ENCODE measurements around the gene FHOD3. TPM values are rescaled to one million over a fixed set of nuclear protein-coding genes. Genes with fewer than 3 reads are reported as not detected.

The FHOD3 gene
- total and polyA plus RNA-seq, 2 of the 8 experiments (the other 6 are each of a cell fraction or from before 2014, with no cell fraction given): 9.7 to 10.5 TPM

DNA sequence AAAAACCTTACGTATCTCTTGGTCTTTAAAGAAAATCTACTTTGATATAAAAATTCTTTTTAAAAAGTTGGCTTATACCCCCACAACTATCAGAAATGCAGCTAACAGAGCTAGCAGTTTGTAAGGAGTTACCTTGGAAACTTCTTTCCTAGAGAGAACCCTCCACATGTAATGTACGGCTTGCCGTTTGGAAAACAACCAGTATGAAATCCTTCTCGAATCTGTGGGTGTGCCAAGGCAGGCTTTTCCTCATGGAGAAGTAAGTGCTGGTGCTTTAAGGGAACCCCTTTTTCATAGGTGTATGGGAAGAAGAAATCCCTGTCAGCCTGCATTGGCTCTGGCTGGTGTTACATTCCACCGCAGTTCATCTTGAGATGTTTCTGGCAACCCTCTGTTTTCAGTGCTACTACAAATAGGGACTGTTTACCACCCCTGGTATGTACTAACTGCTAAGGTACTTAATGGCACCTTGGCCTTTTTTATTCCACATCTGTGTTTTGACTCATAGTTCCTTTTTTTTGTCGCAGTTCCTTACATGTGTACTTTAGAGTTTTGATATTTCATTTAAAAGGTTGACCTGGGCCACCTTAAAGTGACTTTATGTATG is 248.4 kb downstream of the FHOD3 start:
- CTCF ChIA-PET (ENCODE audit: partially characterized antibody): no interaction called here
- no peak overlapping the region for H2AFZ ChIP-seq (ENCODE audit: low read length)
- no peak overlapping the region for H4K5ac ChIP-seq (ENCODE audit: insufficient read length, low read depth, low read length)
- POLR2A ChIA-PET (ENCODE audit: partially characterized antibody): no interaction called here
- no peaks in the 10 kb centered on the region for H3K79me1 ChIP-seq (ENCODE audit: low read depth, low read length)
- H3K14ac ChIP-seq (ENCODE audit: insufficient read length): no peak overlapping the region
- no peak overlapping the region for H3K9ac ChIP-seq (replicated peaks in 1 of 4; ENCODE audit: extremely low read depth in 1 of 4, low read depth in 3 of 4, low read length in 3 of 4)
- H3K9me3 ChIP-seq (ENCODE audit: insufficient read depth in 2 of 2, low read depth in 1 of 2, low read length in 1 of 2): no peaks in the 10 kb centered on the region
- H3K27ac ChIP-seq (ENCODE audit: low read depth, low read length): no peak overlapping the region
- no peak for DNase-seq (ENCODE audit: low read depth in 1 of 2, low spot score in 2 of 2)
- no peaks in the 10 kb centered on the region for H3K23me2 ChIP-seq (ENCODE audit: low read depth, low read length)
- H2BK5ac ChIP-seq (ENCODE audit: low read depth, low read length): no peak overlapping the region
- WGBS, 2 experiments (ENCODE audit: extremely low coverage in 1 of 2, insufficient coverage in 1 of 2, insufficient read length in 1 of 2, insufficient replicate concordance in 2 of 2, low coverage in 1 of 2, low lambda C conversion rate in 2 of 2, missing lambda C conversion rate in 1 of 2): 96% methylated on average over 6 of the region's 6 CpGs; no CpG with 5 or more reads in 1 of the 2 experiments
- no peaks in the 10 kb centered on the region for H3K27me3 ChIP-seq (replicated peaks in 1 of 4; ENCODE audit: control insufficient read depth in 3 of 4, extremely low read depth in 1 of 4, insufficient read depth in 3 of 4, low read length in 3 of 4)
- no peaks in the 10 kb centered on the region for H3K79me2 ChIP-seq (ENCODE audit: control insufficient read depth in 1 of 2, insufficient read depth in 2 of 2, low read length in 2 of 2)
- H2AK5ac ChIP-seq (ENCODE audit: low read depth, low read length): no peak overlapping the region
- no peak overlapping the region for H3K4me3 ChIP-seq (ENCODE audit: extremely low read depth in 1 of 4, insufficient read depth in 2 of 4, low read depth in 3 of 4, low read length in 4 of 4)
- H3K36me3 ChIP-seq (ENCODE audit: control insufficient read depth in 2 of 4, insufficient read depth in 4 of 4, low read length in 3 of 4): no peaks in the 10 kb centered on the region
- no peak overlapping the region for H3K4ac ChIP-seq (replicated peaks; ENCODE audit: insufficient read length, low read depth, low read length)
- H3K56ac ChIP-seq (replicated peaks; ENCODE audit: insufficient read length, low read depth, low read length): no peak overlapping the region
- no peak overlapping the region for H2BK20ac ChIP-seq (ENCODE audit: low read length)
- H4K20me1 ChIP-seq (replicated peaks in 1 of 2; ENCODE audit: control insufficient read depth in 1 of 2, insufficient read depth in 2 of 2, low read length in 2 of 2): no peaks in the 10 kb centered on the region
- no peak overlapping the region for H3K4me2 ChIP-seq (ENCODE audit: insufficient read depth in 1 of 2, low read depth in 2 of 2, low read length in 2 of 2)
- FAIRE-seq: no peak
- no peak overlapping the region for H4K91ac ChIP-seq (replicated peaks; ENCODE audit: insufficient read length, low read length)
- 0 out of 7 replicates have a peak, but pooled peaks cover 0 to 1% (median 0%) of the 10 kb centered on the region in 4 experiments for H3K4me1 ChIP-seq (replicated peaks in 1 of 4; ENCODE audit: control insufficient read depth in 3 of 4, insufficient read depth in 4 of 4, low read length in 3 of 4)
- H4K8ac ChIP-seq (ENCODE audit: extremely low read depth, insufficient read depth, low read length): no peak overlapping the region
- H2BK15ac ChIP-seq (ENCODE audit: low read length): no peak overlapping the region
- no peak overlapping the region for H2BK12ac ChIP-seq (ENCODE audit: low read depth, low read length)
- no peak overlapping the region for H3K23ac ChIP-seq (ENCODE audit: insufficient read length)
- no peak overlapping the region for H2BK120ac ChIP-seq (replicated peaks; ENCODE audit: low read depth, low read length)
- no peak overlapping the region for H3K18ac ChIP-seq (ENCODE audit: extremely low read depth, low read length)
- TF ChIP-seq CBX8 (IDR thresholded peaks at IDR 0.05; ENCODE audit: borderline replicate concordance, low read depth, low read length): no peak
- no peak for TF ChIP-seq SUZ12 (IDR thresholded peaks at IDR 0.05; ENCODE audit: low read length)
- no peak for TF ChIP-seq TCF12 (IDR thresholded peaks at IDR 0.05; ENCODE audit: low read depth, low read length)
- no peak for TF ChIP-seq BRCA1 (IDR thresholded peaks at IDR 0.05; ENCODE audit: low read depth, low read length)
- no peak for TF ChIP-seq SRF (IDR thresholded peaks at IDR 0.05; ENCODE audit: low read depth, low read length)
- TF ChIP-seq, protein P1, sequence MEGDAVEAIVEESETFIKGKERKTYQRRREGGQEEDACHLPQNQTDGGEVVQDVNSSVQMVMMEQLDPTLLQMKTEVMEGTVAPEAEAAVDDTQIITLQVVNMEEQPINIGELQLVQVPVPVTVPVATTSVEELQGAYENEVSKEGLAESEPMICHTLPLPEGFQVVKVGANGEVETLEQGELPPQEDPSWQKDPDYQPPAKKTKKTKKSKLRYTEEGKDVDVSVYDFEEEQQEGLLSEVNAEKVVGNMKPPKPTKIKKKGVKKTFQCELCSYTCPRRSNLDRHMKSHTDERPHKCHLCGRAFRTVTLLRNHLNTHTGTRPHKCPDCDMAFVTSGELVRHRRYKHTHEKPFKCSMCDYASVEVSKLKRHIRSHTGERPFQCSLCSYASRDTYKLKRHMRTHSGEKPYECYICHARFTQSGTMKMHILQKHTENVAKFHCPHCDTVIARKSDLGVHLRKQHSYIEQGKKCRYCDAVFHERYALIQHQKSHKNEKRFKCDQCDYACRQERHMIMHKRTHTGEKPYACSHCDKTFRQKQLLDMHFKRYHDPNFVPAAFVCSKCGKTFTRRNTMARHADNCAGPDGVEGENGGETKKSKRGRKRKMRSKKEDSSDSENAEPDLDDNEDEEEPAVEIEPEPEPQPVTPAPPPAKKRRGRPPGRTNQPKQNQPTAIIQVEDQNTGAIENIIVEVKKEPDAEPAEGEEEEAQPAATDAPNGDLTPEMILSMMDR (IDR thresholded peaks at IDR 0.05; ENCODE audit: control extremely low read depth in 1 of 3, insufficient read depth in 1 of 3, low read depth in 1 of 3, low read length in 3 of 3): no peak
